HG03558 (cell line): Measurements from ENCODE around the gene TTLL13.

Source experiments
- ATAC-seq: cut with Tn5 transposase; IDR thresholded peaks from one replicate; pipeline ENCODE4 v1.9.1; 2021; ENCODE audit warnings: moderate number of reproducible peaks; ENCODE audit not compliant: unreplicated experiment; ENCODE audit errors: extremely low read depth

The TTLL13 gene

DNA sequence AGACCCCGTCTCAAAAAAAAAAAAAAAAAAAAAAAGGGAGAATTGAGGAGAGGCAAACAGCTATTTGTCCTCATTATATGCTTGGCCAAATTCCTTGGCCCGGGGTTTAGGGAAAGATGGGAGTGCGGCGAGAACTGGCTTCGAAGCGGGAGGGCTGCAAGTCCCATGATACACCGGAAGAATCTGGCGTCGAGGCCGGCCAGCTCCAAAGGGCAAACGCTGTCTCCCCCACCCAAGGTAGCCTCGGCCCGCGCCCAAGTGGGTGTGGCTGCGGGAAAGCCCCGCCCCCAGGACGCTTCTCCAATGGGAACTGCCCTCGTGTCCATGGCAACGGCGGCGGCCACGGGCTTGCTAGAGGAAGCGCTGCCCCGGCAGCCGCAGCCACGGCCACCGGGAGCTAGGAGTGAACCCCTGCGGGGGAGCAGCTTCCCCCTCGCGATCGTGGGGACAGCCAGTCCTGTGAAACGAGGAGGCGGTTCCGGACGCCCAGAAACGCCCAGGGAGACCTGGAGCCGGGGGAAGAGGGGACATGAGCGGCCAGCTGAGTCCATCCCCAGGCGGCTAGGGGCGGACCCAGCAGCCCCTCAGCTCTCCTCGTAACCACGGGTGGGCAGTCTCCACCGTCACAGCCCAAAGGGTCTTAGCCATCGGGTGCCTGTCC, at the start of gene TTLL13:
Gene TTLL13 (plus strand): TSS at position 354 of the 661 bp plus-strand sequence. CDS start 1,075 bp downstream, outside the sequence.
- no peak for ATAC-seq

DNA sequence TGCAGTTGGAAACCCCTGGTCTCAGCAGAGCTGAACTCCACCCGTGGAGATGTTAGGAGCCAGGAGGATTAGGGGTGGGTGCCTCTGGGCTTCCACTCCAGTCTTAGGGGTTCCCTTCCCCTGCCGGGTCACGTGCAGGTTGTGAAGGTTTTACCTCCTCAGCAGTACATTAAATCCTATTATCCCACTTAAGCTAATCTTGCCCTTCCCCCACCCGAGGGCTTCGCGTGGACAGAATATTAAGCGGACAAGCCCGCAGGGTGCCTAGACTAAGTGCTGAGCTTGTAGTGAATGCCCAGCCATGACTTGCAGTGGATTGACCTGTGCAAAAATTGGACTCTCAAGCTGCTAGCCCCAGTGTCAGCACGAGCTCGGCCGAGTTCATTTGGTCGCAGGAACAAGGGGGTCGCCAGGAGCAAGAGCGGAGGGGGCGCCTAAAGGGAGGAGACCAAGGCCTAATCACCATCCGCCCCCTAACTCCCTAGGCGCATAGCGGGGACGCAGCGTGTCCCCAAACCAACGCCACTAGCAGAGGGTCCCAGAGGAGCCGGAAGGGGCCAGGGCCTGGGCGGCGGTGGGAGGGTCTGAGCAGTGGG, 48.7 kb upstream of the TTLL13 start:
- no peak for ATAC-seq

DNA sequence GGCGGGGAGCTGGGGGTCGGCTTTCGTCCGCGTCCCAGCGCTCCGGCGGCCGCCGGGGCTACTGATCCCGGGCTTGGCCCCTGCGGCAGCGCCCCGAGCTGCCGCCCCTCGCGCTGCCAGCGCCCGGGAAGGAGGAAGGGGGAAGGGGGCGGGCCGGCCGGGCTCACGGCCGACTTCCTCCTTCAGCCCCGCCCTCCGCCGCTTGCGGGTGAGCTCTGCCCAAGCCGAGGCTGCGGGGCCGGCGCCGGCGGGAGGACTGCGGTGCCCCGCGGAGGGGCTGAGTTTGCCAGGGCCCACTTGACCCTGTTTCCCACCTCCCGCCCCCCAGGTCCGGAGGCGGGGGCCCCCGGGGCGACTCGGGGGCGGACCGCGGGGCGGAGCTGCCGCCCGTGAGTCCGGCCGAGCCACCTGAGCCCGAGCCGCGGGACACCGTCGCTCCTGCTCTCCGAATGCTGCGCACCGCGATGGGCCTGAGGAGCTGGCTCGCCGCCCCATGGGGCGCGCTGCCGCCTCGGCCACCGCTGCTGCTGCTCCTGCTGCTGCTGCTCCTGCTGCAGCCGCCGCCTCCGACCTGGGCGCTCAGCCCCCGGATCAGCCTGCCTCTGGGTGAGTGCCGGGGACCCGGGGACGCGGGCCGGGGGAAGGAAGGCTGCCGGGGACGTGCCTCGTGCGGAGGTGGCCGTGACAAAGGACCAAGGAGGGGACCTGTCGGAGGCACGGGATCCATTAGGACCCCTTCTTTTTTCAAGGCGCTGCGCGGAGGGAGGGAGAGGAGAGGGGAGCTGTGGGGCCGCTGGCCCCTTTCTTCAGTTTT, 48.0 kb upstream of the TTLL13 start, which contains the start of gene SEMA4B:
Gene SEMA4B (plus strand): TSS at position 201 of the 814 bp plus-strand sequence. CDS start 249 bp downstream, at position 450.
- ATAC-seq, result no peak

DNA sequence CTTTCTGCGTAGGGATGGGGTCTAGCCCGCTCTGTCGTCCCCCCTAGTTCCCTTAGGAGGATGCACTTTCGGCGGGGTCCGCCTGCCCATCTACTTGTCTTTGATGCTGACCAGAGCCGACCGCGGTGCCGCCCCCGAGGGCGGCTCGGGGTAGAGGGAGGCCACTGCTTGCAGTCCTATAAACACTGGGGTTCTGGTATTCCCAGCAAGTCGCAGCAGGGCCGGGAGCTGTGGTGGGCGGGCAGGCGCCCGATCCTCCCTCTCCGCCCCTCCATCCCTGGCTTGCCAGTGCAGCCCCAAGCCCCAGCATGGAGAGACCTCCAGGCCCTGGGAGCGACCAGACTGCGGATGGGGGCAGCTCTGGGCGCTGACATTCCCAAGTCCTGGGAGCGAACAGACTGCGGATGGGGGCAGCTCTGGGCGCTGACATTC, 47.4 kb upstream of the TTLL13 start:
- ATAC-seq, result no peak

DNA sequence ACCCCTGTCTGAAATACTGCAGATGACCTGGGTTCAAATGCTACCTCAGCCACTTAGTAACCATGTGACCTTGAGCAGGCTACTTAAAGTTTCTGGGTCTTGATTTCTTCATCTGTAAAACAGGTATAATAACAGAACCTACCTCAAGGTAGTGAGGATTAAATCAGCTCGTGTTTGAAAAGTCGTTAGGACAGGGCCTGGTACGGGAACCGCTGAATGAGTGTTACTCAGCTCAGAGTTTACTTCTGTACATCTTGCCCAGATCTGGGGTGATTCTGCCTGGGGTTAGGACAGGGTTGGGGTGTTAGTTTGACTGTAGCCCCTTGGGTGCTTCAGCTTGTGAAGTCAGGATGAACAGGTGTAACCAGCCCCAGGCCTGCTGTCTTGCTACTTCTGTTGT, 46.4 kb upstream of the TTLL13 start:
- ATAC-seq, result no peak

- ATAC-seq, result no peak
These were observed 45.9 kb upstream of the TTLL13 start for GRCh38 chr15:90203473-90203872.

DNA sequence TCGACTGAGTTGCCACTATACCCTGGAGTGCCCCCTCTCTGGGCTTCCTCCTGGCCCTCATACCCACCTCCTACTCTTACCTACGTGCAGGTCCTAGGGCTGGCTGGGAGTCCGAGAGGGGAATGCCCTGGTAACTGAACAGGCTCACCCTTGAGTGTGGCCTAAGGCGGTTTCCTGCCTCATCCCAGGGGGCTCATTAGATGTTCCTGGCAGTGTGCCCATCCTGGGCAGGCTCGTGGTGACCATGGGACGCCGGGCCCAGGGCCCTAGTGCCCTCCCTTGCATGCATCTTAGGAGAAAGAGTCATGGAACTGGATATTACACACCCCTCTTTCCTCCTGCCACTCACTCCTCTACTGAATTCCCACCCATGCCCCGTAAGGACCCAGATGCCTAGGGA, 45.4 kb upstream of the TTLL13 start:
- ATAC-seq, result no peak

GRCh38 chr15:90205050-90205848, 44.1 kb upstream of the TTLL13 start:
- no peak for ATAC-seq

DNA sequence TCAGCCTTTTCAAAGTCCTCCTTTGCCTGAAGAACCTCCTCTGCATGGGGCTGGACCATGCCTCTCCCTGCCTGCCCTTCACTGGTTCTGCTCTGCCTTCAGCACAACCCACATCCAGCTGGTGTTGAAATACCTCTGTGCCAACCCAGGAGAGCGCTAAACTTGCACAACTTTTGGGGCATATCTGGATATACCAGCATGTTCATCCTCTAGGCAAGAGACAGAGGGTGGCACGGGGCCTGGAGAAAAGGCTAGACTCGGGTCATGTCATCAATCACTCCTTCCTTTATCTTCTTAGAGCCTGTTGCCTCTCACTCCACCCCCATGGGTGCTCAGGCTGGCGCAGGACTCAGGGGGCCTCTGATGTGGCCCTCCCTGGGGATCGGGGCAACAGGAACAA, 43.5 kb upstream of the TTLL13 start:
- ATAC-seq, result no peak

DNA sequence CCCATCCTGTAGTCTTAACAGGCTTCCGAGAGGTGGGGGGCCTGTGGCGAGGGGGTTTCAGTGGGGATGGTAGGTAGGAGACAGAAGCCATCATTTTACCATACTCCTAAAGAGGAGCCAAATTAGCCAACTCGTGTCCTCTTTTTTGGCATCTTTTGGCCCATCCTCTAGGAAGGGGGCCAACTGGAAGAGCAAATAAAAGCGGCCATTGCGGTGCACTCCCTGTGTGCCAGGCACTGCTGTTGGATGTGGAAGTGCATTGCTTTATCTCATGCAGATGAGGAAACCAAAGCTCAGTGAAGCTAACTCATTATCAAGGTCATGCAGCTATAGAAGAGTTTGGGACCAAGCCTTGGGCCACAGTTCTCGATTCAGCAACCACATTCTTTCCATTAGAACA, 42.1 kb upstream of the TTLL13 start:
- no peak for ATAC-seq

GRCh38 chr15:90208356-90208755, 41.0 kb upstream of the TTLL13 start:
- ATAC-seq, result no peak

DNA sequence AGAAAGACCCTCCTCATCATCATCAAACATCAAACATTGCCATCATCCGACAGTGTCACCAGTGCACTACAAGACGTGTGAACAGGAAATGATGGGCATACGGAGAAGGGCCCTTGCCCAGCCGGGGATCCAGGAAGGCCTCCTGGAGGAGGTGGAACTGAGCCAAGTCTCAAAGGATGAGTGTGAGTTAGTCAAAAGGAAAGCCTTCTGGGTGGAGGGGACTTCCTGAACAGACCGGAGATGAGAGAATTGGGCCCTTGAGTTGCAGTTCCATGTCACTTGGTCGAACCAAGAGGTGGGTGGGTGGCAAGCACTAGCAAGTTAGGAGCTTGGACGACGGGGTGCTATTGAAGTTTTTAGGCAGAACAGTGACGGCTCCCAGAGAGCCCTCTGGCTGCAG, 39.8 kb upstream of the TTLL13 start:
- no peak for ATAC-seq

GRCh38 chr15:90210593-90210992, 38.8 kb upstream of the TTLL13 start:
- no peak for ATAC-seq

DNA sequence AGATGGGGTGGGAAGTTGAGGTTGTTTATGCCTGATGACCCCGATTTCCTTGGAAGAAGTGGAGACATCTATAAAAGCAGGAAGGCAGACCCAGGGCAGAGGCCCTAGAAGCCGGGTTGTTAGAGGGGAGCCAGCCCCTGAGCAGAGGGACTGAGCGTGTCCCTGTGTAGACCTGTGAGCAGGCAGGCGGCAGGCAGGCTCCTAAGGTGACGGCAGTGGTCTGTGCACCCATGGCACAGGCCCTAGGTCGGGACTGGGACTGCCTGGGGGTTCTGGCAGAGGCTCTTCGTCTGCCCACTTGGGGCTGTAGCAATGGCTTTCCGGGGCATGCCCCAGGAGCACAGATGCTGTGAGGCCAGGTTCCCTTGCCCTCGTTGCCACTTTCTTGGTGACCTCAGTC, 38.3 kb upstream of the TTLL13 start:
- ATAC-seq, result no peak

GRCh38 chr15:90211440-90212143, 37.8 kb upstream of the TTLL13 start:
- ATAC-seq, result no peak

DNA sequence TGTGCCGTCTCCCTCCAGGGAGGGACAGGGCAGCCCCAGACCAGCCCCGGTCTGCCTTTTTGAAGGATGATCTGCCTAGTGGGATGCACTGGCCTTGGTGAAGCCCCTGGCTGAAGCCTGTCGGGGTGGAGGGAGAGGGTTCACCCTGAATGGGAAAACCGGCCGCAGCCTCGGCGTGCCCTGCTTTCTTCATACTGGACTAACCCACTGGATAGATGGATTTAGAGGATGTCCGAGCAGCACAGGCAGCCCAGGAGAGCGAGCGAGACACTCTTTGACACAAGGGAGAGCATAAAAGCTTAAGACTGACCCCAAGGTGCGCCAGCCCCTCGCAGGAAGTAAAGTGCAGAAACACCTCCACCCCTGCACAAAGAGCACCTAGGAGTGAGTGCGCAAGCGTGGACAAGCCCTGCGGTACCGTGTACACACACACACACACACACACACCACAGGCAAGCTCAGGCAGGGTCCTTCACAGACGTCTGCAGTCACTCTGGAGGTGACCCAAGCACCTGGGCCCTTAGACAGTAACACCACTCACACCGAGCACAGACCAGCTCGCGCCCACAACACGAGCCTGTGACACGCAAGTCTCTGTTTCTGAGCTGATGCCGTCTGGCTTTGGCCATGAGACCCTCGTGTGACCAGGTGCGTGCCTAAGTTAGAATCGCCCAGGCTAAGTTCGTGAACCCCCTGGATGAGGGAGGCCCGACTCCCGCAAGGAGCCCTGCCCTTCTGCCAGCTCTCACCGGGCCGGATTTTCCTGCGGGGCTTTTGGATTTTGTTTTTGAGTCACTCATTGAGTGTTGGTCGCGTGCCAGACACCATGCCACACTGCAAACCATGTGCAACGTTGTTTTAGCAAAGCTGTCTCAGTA, 36.9 kb upstream of the TTLL13 start:
- no peak for ATAC-seq

DNA sequence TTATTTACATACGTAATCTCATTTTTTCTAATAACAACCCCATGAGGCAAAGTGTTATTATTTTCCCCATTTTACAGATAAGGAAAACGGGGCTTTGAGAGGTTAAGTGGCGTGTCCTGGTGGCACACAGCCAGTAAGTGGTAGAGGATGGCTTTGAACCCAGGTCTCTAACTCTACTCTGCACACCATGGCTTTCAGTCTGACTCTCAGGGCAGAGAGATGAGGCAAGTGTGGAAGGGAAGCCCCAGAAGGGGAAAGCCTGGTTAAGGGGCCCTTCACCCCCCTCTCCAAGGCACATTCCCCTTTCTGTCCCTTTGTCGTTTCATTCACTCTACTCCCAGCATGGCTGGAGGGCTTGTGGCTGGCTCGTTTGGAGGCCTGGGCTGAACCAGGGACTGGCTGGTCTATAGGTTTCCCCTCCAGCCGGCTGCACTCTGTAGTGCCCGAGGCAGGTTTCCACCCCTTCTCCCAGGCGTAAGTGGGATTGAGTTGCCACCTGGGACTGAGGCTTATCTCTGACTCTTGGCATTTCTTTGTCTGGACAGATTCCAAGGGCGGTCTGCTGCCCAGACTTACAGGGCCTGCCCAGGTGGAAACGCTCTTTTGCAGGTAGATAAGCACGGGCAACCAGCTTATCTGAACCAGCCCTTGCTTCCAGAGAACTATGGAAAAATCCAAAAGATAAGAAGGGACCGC, 36.1 kb upstream of the TTLL13 start:
- ATAC-seq, result no peak

DNA sequence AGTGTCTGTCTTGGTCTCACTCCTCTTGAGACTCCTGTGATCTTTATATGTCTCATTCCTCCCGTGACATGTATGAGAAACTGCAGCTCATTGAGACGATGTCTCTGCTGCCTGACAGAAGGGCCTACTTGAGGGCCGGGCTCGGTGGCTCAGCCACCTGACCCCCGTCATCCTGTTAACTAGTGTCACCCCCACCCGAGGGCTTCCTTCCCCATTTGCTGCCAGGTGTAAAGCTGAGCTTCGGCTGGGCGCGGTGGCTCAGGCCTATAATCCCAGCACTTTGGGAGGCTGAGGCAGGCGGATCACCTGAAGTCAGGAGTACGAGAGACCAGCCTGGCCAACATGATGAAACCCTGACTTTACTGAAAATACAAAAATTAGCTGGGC, 35.5 kb upstream of the TTLL13 start:
- ATAC-seq, result no peak
